A673 (cell line): ENCODE measurements around the gene GPR26.

Source experiments
- EZH2 ChIP-seq: fragments of 200-600 bp; sonication (generic); IDR thresholded peaks from 2 replicates; pipeline ENCODE4 v1.6.1; 2017; ENCODE audit warnings: borderline replicate concordance, low read depth, mild to moderate bottlenecking, mixed read lengths, antibody characterized with exemption, low read length; ENCODE audit not compliant: poor library complexity, severe bottlenecking
- TF ChIP-seq, protein P1 (sequence below): fragments of 300-800, 200-600 bp; sonication (generic); conservative IDR thresholded peaks from 2 replicates; pipeline ENCODE4 v1.5.1; 2017; ENCODE audit warnings: low read depth, mild to moderate bottlenecking, antibody characterized with exemption, low read length, moderate library complexity, mixed read lengths

DNA sequence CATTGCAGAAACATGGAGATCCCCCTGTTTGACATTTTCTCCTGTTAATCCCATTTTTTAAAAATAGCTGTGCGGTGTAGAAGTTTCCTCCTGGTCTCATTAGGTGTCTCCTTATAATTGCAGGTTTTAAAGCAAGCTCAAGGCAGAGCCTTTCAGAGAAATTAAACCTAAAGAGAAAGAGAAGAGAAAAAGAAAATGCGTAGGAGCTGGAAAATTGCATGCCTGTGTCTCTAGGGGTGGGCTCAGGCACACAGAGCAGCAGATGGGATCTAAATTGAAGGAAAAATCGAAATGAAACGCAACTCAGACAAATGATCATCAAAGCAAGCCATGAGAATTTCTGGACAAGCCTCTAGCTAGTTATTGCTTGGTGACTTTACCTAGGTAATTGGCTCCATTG is 40.1 kb downstream of the GPR26 start:
- TF ChIP-seq EZH2 = no peak
- TF ChIP-seq, protein P1, sequence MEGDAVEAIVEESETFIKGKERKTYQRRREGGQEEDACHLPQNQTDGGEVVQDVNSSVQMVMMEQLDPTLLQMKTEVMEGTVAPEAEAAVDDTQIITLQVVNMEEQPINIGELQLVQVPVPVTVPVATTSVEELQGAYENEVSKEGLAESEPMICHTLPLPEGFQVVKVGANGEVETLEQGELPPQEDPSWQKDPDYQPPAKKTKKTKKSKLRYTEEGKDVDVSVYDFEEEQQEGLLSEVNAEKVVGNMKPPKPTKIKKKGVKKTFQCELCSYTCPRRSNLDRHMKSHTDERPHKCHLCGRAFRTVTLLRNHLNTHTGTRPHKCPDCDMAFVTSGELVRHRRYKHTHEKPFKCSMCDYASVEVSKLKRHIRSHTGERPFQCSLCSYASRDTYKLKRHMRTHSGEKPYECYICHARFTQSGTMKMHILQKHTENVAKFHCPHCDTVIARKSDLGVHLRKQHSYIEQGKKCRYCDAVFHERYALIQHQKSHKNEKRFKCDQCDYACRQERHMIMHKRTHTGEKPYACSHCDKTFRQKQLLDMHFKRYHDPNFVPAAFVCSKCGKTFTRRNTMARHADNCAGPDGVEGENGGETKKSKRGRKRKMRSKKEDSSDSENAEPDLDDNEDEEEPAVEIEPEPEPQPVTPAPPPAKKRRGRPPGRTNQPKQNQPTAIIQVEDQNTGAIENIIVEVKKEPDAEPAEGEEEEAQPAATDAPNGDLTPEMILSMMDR = no peak
